ENCODE measurements around the gene MAN1A1. TPM values are rescaled to one million over a fixed set of nuclear protein-coding genes. Genes with fewer than 3 reads are reported as not detected.

The MAN1A1 gene
- polyA plus RNA-seq, 1 donor (not counting 4 experiments of a cell fraction or from before 2014, with no cell fraction given) = 20.2 TPM

DNA sequence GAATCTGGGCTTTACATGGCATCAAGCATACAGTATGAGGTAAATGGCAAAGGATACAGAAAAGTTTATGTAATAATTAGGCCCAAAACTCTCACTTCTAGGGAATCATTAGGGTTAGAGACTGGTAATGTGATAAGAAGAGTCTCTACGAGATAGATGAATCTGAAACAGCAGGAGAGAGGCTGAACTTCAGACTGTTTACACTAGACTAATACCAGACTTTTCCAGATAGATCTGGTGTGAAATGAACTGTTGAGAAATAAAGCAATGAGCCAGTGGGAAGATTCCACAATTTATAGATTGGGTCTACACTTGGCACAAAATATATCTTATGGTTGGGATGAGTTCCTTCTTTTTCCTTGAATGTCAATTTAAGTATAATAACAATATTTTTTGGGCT is 134.3 kb downstream of the MAN1A1 start:
- Histone ChIP-seq H4K20me1 (ENCODE audit: control insufficient read depth, extremely low read depth, insufficient read depth, low read length) (no peaks in the 10 kb centered on the region), H3K4me1 (ENCODE audit: control insufficient read depth, extremely low read depth, insufficient read depth, low read length) (peaks cover 14% of the 10 kb centered on the region), H3K4me3 (ENCODE audit: control insufficient read depth in 2 of 3, extremely low read depth in 1 of 3, insufficient read depth in 2 of 3, low read depth in 1 of 3, low read length in 3 of 3) (no peak overlapping the region), H3K36me3 (ENCODE audit: control insufficient read depth in 2 of 2, extremely low read depth in 1 of 2, insufficient read depth in 2 of 2, low read length in 2 of 2) (no peaks in the 10 kb centered on the region), H3K9me3 (ENCODE audit: control insufficient read depth, low read depth, low read length) (no peaks in the 10 kb centered on the region), H3K27ac (ENCODE audit: control insufficient read depth, insufficient read depth, low read length) (no peak overlapping the region), H3K9me1 (ENCODE audit: control insufficient read depth, extremely low read depth, insufficient read depth, low read length) (no peaks in the 10 kb centered on the region), H3K9ac (ENCODE audit: control insufficient read depth, extremely low read depth, insufficient read depth, low read length) (no peak overlapping the region), H3K79me2 (ENCODE audit: control insufficient read depth, insufficient read depth, low read length) (no peaks in the 10 kb centered on the region), H2AFZ (ENCODE audit: control insufficient read depth, low read length) (no peak overlapping the region), H3K27me3 (ENCODE audit: control insufficient read depth, extremely low read depth, insufficient read depth, low read length) (no peaks in the 10 kb centered on the region), H3K4me2 (ENCODE audit: control insufficient read depth, extremely low read depth, insufficient read depth, low read depth, low read length) (no peak overlapping the region)
- DNase-seq (ENCODE audit: low read depth, low spot score) (no peak), FAIRE-seq (no peak)
- dilution Hi-C loops (cut with MboI; ENCODE audit: extremely low pct_ligation_motif_present, low sequenced_read_pairs) = no loop called here
- TF ChIP-seq, protein P1, sequence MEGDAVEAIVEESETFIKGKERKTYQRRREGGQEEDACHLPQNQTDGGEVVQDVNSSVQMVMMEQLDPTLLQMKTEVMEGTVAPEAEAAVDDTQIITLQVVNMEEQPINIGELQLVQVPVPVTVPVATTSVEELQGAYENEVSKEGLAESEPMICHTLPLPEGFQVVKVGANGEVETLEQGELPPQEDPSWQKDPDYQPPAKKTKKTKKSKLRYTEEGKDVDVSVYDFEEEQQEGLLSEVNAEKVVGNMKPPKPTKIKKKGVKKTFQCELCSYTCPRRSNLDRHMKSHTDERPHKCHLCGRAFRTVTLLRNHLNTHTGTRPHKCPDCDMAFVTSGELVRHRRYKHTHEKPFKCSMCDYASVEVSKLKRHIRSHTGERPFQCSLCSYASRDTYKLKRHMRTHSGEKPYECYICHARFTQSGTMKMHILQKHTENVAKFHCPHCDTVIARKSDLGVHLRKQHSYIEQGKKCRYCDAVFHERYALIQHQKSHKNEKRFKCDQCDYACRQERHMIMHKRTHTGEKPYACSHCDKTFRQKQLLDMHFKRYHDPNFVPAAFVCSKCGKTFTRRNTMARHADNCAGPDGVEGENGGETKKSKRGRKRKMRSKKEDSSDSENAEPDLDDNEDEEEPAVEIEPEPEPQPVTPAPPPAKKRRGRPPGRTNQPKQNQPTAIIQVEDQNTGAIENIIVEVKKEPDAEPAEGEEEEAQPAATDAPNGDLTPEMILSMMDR (optimal IDR thresholded peaks at IDR 0.05 in 1 of 3, IDR thresholded peaks at IDR 0.05 in 1 of 3, conservative IDR thresholded peaks at IDR 0.05 in 1 of 3; ENCODE audit: extremely low read depth in 1 of 3, insufficient read depth in 2 of 3, low read length in 3 of 3) = no peak
- TF ChIP-seq EZH2 (IDR thresholded peaks at IDR 0.05; ENCODE audit: low read length) = no peak

DNA sequence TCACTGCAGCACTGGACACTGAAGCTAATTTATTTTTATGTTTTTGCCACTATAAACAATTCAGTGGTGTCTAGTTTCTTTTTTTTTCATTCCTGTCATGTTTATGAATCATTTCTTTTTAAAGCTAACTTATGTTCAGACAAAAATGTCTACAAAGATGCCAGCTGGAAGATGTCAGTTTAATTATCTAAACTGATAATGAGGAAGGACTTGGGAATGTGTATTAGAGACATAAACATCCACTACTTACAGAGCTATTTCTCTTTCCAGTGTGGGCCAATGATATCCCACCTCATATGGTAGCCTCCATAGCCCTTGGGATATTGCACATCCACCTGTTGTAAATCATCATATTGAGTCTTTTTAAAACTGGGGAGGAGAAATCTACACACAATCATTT is 139.0 kb downstream of the MAN1A1 start:
- Histone ChIP-seq H3K4me3 (ENCODE audit: control insufficient read depth in 2 of 3, extremely low read depth in 1 of 3, insufficient read depth in 2 of 3, low read depth in 1 of 3, low read length in 3 of 3) (no peak overlapping the region), H2AFZ (ENCODE audit: control insufficient read depth, low read length) (no peak overlapping the region), H3K9me3 (ENCODE audit: control insufficient read depth, low read depth, low read length) (no peaks in the 10 kb centered on the region), H3K9me1 (ENCODE audit: control insufficient read depth, extremely low read depth, insufficient read depth, low read length) (no peaks in the 10 kb centered on the region), H4K20me1 (ENCODE audit: control insufficient read depth, extremely low read depth, insufficient read depth, low read length) (no peaks in the 10 kb centered on the region), H3K9ac (ENCODE audit: control insufficient read depth, extremely low read depth, insufficient read depth, low read length) (no peak overlapping the region), H3K27ac (ENCODE audit: control insufficient read depth, insufficient read depth, low read length) (no peak overlapping the region), H3K36me3 (ENCODE audit: control insufficient read depth in 2 of 2, extremely low read depth in 1 of 2, insufficient read depth in 2 of 2, low read length in 2 of 2) (no peaks in the 10 kb centered on the region), H3K27me3 (ENCODE audit: control insufficient read depth, extremely low read depth, insufficient read depth, low read length) (no peaks in the 10 kb centered on the region), H3K4me2 (ENCODE audit: control insufficient read depth, extremely low read depth, insufficient read depth, low read depth, low read length) (no peak overlapping the region), H3K79me2 (ENCODE audit: control insufficient read depth, insufficient read depth, low read length) (no peaks in the 10 kb centered on the region), H3K4me1 (ENCODE audit: control insufficient read depth, extremely low read depth, insufficient read depth, low read length) (no peaks in the 10 kb centered on the region)
- FAIRE-seq (no peak), DNase-seq (ENCODE audit: low read depth, low spot score) (no peak)
- dilution Hi-C loops (cut with MboI; ENCODE audit: extremely low pct_ligation_motif_present, low sequenced_read_pairs) = no loop called here
- TF ChIP-seq, protein P1 (optimal IDR thresholded peaks at IDR 0.05 in 1 of 3, IDR thresholded peaks at IDR 0.05 in 1 of 3, conservative IDR thresholded peaks at IDR 0.05 in 1 of 3; ENCODE audit: extremely low read depth in 1 of 3, insufficient read depth in 2 of 3, low read length in 3 of 3) = no peak
- TF ChIP-seq EZH2 (IDR thresholded peaks at IDR 0.05; ENCODE audit: low read length) = no peak

Data from keratinocyte (primary cell).